Hematopoietic multipotent progenitor cell treated with erythropoietin and hydrocortisone succinate and interleukin-3 and kit ligand, for 8 days (in vitro differentiated cells): ENCODE results near the gene TJP3.

Source experiments
- DNase-seq: peaks from one replicate; pipeline ENCODE4 v3.0.0-alpha.2; 2015

TJP3 gene

DNA sequence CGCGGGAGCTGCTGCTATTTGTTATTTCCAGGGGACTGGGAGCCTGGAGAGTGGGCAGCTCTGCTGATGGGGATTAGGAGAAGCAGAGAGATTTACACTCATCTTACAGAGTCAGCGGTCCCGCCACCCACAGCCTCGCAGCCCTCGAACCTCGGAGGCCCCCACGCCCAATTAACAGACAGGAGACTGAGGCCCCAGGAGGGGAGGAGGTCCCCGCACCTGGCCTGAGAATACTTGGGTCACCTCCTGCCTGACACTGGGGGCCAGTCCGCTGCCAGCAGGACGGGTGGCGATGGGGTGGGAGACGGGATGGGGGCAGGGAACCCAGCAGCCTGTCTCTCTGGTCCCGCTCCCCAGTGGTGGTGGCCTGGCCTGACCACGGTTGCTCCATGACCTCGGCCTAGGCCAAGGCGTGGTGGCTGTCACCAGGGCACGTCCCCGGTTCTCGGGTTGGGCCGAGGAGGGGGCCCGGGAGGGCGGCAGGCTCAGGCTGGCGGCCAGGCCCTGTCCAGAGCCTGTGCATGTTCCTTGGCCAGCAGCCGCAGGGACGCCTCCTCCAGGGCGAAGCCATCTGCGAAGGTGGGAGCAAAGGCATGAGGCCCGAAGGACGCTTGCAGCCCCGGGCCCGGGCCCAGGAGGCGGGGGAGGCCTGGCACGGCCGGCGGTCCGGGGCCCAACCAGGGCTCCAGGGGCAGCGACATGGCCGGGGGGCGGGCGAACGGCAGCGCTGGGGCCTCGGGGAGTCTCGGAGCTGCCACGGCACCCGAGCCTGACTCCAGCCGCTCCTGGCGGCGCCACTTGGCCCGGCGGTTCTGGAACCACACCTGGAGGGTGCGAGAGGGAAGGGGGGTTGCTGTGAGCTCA lies 62.2 kb downstream of the TJP3 start:
- no peak for DNase-seq

DNA sequence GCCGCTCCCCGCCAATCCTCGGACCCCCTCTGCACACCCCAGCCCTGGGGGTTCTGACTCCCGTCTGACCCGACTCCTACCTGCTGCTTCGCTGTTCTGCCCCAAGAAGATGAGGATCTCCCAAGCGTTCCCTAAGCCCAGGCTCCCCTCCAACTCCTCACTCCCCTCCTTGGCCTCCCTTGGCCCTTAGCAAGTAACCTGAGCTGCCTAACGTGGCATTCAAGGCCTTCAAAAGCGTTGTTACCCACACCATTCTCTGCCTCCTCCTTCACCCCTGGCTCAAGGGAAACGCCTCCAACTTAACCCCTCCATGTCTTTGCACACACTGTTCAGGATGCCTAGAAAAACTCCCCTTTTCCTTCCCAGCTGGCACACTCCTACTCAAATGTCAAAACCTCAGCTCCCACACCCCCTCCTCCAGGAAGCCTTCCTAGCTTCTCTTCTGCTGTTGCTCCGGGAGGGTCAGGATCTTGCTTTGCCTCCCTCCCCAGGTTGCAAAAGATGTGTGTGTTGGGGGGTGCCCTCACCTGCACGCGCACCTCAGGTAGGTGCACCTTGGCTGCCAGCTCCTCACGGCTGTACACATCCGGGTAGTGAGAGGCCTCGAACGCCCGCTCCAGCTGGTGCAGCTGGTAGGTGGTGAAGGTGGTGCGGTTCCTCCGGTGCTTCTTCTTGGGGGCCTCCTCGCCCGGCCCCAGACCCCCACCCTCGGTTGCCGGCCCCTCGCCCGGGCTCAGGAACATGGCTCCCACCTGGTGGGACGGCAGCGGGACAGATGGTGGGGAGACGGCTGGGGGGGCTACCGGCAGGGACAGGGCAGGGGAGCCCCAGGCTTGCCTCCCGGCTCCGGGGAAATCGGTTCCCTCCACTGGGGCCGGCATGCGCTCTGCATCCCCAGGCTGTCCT lies 63.1 kb downstream of the TJP3 start:
- DNase-seq: no peak

DNA sequence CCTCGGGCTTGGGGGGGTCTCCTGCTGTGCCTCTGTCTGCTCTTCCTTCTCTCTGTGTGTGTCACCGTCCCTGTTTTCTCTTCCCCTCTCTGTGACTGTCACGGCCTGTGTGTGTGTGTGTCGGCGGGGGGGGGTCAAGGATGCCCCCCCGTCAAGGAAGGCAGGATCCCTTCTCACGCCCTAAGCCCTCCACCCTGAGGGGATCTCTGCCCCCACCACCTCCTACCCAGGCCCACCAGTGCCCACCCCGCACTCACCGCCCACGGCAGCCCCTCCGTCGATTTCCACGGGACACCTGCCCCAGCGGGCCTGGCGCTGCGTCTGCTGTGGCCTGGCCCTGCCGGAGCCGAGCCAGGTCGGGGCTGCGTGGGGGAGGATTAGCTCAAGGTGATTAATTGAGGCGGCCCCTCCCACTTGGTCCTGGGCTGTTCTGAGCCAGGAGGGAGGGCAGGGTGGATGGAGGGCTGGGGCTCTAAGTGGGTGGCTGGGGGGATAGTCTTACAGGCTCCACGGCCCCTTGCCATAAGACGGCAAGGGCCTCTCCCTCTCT lies 63.8 kb downstream of the TJP3 start, which contains the start of gene RAX2:
TSS of gene RAX2 (minus strand) at position 323 of the 550 bp plus-strand sequence. CDS start 486 bp downstream, outside the sequence.
- DNase-seq: no peak

DNA sequence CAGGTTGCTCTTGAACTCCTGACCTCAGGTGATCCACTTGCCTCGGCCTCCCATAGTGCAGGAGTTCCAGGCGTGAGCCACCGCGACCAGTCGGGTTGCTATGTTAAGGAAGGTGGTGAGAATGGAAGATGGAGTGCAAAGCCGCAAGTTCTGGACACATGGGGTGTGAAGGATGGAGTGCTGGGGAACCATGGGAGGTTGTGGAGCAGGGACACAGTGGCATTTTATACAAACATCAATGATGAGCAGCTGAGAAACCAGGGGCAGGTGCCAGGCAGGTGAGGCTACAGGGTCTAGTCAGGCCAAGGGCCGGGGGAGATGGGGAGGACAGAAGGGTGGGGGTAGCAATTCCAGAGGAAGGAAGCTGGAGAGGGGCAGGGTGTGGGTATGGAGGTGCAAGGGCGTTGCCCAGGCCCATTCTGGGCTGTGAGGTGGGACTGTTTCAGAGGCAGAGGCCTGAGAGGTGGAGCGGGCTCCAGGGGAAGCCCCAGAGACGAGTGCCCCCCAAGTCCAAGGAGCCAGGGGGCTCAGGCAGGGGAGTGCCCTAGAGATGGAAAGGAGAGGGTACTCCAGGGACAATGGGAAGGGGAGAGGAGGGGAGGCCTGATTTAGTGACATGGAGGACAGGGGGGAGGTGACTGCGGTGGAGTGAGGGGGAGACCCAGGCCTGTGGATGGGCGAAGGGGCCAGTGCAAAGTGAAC lies 65.8 kb downstream of the TJP3 start:
- DNase-seq: no peak

DNA sequence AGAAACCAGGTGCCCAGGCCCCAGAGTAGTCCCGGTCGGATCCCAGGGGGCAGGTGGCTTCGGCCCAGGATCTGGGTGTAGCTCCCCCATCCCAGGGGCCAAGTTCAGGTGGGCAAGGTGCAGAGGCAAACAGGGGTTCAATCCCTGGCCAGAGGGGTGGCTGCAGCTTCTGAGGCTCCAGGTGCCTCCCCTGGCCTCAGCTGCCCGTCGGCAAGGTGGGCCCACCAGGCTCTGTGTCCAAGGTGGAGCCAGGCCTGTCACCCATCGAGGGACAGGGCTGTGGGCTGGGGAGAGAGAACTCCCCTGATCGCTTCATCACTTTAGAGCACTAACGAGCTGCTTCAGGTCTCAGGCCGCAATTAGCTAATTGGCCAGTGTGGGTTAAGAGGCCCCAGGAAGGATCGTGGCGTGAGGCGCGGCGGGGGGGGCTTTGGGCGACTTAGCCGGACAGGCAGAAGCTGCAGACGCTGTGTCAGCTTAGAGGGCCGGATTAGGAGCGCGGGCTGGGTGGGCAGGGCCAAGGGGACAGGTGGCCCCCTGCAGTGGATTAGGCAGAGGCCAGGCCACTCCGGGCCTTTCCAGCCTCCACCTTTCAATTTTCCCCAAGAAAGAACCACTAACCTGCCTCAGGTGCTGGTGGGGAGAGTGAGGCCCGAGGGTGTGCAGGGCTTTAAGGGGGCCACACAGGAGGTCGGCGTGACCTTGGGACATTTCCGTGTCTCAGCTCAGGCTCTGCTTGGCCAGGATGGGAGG lies 66.6 kb downstream of the TJP3 start:
- DNase-seq: no peak

DNA sequence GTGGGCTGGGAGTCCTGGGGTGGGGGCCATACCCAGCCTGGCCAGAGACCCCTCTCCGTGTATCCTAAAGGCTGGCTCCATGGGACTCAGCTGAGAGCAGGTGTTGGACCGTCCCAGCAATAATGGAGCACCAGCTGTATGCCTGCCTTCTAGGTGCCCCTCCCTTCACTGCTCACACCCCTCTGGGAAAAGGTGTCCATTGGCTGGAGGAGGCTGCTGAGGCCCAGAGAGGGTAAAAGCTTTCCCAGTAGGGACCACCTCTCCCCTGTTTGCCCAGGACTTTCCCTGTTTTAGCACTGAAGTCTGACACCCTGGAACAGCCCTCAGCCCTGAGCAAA lies 67.2 kb downstream of the TJP3 start:
- no peak for DNase-seq

DNA sequence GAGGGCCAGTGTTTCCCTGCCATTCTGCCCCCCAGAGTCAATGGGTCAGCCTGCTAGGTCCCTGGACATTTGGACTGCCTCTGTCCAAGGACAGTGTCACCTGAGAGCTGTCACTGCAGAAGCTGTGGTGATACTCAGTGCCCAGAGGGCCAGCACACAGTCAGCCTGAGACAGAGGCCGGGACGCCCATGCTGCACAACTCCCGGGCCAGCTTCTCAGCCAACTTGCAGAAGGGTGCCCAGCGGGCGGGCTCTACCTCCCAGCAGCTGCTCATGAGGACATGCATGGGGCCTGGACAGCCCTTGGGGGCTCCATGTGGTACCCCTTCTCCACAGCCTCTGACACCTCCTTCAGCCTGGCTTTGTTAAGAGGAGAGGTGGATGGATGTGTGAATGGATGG lies 67.6 kb downstream of the TJP3 start:
- no peak for DNase-seq

DNA sequence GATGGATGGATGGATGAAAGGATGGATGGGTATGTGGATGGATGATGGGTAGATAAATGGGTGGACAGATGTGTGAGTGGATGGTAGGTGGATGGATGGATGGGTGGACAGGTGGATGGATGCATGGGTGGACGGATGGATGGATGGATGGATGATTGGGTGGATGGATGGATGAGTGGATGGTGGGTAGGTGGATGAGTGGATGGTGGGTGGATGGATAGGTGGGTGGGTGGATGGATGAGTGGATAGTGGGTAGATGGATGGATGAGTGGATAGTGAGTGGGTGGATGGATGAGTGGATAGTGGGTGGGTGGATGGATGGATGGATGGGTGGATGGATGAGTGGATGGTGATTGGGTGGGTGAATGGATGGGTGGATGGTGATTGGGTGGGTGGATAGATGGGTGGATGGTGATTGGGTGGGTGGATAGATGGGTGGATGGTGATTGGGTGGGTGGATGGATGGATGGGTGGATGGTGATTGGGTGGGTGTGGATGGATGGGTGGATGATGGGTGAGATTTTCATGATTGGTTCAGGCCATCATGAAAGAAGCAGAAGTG lies 68.4 kb downstream of the TJP3 start:
- DNase-seq: no peak

DNA sequence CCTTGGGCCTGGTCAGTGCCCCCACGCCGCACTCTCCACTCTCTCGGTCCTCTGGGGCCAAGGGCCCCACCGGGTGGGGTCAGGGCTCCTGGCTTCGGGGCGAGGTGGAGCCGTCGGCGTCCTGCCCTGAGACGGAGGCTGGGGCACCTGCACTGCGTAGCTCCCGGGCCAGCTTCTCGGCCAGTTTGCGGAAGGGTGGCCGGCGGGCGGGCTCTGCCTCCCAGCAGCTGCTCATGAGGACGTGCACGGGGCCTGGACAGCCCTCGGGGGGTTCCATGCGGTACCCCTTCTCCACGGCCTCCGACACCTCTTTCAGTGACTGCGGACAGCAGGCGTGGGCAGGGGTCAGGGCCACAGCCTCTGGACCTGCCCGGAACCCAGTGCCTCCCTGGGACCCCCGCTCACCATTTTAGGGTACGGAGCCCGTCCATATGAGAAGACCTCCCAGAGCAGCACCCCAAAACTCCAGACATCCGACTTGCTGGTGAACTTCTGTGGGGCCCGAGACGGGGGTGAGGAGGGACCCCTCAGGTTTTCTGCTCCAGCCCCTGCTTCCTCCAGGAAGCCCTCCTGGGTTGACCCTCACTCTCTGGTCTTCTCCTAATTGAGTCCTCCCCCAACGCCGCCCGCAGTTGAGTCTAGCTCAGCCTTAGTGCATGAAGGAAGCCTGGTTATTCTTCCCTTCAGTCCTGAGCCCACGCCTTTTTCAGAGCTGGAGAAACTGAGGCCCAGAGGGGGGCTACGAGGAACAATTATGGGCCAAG lies 70.1 kb downstream of the TJP3 start:
- no peak for DNase-seq

DNA sequence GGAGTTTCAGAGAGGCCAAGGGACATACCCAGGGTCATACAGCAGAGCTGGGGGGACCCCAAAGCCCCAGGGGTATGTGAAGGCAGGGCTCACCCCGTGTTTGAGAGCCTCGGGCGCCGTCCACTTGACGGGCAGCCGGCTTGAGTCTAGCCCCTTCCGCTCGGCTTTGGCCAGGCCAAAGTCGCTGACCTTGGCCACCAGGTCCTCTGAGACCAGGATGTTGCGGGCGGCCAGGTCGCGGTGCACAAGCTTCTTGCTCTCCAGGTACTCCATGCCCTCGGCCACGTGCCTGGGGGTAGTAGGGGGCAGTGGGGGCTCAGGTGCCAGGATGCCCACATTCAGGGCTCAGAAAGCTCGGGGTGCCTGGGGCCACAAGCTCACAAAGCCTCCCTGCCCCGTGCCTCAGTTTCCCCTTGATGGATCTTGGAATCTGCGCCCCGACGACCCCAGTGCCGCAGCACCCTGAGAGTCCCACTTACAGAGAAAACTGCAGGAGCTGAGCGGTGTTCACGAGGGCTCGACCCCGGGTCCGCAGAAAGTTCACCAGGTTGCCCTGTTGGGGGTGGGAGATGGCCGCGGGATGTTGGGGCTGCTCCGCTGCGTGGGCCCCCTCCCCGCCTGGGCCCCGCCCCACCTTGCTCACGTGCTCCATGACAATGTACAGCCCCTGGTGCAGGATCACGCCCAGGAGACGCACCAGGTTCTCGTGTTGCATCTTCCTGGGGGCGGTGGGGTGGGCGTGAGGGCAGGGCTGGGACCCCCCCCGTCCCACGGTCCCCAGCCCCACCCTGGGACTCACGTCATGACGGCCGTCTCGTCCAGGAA lies 70.9 kb downstream of the TJP3 start:
- DNase-seq: no peak

DNA sequence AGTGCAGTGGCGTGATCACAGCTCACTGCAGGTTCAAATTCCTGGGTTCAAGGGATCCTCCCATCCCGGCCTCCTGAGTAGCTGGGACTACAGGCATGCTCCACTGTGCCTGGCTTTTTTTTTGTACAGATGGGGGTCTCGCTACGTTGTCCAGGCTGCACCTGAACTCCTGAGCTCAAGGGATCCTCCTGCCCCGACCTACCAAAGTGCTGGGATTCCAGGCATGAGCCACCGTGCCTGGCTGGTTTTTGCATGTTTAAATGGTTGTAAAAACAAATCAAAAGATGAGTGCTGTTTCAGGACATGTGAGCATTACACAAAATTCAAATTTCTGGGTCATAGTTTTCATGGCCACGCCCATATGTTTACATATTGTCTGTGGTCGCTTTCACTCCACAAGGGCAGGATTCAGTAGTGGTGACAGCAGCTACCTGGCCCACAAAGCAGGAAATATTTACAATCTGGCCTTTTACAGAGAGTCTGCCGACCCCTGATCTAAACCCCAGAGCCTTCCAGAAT lies 72.7 kb downstream of the TJP3 start:
- no peak for DNase-seq

DNA sequence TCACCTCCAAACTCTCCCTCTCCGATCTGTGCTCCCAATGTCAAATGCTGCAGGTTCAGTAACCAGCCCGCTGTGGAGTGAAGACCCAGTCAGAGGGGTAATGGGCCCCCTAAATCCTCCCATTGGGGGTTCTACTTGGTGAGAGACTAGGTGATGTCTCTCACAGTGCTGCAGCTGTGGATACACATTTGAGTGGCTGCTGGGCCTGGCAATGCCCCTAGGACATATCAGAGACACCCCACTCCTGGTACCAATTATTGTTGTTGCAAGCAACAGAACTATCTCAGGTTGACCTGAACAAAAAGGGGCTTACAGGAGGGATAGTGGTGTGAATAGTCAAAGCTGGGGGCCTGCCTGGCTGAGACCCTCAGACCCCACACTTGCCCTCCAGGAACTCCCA lies 73.4 kb downstream of the TJP3 start:
- no peak for DNase-seq

DNA sequence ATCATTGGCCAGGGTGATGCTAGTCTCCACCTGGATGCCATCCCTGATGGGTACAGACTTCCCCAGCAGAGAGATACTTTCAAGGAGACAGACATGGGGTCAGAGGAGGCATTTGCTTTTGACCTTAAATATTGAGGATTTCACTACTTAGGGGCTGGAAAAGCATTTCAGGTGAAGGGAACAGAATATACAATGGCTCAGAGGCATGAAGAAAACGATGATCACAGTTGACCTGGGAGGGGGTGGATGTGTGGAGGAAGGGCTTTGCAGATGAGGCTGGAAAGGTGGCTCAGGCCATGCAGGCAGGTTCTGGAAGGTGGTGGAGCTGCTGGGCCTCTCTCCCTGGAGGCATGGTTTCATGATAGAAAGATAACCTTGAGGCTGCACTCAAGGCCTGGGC lies 74.1 kb downstream of the TJP3 start:
- no peak for DNase-seq

DNA sequence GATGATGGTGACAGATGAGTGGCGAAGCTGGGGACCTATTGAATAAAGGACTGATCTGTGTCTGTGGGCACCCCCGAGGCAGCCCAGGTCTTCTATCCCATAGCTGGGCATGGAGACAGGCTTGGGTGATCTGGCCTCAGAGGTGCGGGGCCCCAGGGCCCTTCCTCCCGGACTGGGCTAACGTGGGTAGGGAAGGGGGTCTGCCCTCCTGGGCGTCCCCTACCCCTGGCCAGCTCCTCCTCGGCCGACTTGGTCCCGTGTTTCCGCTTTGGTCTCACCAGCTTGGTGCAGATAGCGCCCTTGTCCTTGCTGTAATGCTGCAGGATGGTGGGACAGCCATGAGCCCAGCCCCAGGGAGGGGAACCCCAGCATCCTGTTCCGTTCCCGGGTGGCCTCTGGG lies 74.7 kb downstream of the TJP3 start:
- DNase-seq: no peak

DNA sequence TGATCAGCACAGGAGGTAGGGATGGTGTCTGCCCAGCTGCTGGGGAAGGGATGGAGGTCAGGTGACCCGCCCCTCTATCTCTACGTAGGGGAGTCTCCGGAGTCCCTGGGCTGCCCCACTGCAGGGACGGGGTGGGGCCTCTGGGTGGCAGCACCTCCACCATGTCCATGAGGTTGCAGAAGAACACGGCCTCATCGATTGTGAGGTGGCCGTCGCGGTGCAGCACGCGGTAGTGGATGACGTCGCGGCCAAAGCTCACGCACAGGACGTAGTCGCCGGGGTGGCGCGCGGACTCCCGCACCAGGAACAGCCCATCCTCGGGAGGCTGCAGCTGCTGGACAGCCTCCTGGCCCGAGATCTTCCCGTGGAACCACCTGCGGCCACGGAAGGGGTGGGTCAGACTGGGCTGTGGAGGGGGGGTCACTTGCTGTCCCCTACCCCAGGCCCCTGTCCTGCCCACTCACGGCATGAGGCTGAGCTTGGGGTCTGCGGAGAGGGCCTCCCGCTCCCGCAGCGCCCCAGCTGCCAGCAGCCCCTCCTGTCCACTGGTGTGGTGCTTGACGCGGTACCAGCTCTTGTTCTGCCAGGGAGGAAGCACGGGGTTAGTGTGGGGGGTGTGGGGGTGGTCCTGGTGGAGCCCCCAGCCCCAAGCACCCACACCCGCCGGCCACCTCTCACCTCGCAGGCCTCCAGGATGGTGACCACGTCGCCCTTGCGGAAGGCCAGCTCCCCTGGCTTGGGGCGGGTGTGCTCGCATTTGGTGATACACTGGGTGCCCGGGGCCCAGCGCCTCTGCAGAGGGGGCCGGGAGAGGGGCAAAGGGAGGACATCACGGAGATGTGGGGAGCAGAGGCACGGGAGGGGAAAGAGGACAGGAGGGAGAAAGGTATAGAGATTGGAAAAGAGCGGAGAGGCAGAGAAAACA lies 75.7 kb downstream of the TJP3 start:
- peak; percentile 28 for DNase-seq

DNA sequence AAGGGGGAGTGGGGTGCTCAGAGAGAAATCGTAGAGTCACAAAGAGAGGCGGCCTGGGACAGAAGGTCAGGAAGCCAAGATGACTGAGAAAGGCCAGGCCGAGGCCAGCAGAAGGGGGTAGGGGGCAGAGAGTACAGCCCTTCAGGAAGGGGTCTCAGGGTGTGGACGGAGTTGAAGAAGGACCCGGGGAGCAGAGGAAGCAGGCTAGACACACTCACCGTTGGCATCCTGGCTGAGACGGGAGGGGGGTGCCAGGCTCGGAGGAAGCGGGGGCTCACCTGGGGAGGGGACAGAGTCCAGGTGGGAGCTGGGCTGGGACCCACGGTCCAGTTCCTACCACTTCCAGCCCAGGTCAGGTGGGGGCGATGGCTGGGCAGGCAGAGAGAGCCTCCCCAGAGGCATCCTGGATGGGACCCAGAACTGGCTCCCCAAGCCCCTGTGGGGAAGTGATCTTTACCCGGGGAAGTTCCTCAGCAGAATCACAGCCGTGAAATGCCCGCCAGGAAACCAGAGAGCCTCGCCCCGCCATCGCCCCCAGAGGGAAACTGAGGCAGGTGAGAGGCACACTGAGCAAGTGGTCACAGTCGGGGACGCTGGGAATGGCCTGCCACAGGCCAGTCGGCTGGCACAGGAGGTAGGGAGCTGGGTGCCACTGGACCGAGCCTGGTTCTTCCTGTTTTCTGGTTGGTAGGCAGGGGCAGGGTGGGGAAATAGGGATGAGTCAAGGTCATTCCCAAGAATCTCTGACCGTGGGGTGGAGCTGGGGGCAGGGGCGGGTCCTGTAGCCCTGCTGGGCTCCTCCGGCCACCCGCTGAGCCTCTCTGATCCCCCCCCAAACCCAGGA lies 76.6 kb downstream of the TJP3 start:
- DNase-seq: no peak

DNA sequence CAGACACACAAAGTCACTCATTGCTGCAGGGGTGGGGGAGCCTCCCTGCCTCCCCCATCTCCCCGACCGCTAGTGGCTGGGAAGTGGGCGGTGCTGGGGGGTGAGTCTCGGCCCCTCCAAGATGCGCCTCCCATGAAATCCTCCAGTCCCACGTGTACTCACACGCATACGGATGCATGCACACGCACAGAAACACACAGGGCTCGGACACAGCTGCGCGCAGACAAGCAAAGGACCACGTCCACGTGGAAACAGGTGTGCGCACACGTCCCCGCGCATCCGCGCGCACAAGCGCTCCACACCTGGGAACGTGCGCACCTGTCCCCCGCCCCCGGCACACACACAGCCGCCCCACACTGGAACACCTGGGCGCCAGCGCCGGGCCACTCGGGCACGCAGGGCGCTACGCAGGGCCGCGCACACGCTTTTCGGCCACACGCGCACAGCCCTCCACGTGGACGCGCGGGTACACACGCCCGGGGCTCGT lies 77.3 kb downstream of the TJP3 start:
- no peak for DNase-seq
